Ishikawa (cell line): ENCODE data around the gene NTSR1.

Experiments used
- CEBPB ChIP-seq: IDR thresholded peaks from 2 replicates; pipeline ENCODE4 v1.6.1; 2012
- EP300 ChIP-seq: IDR thresholded peaks from 2 replicates; pipeline ENCODE4 v1.6.1; 2012; ENCODE audit warnings: borderline replicate concordance
- FOXM1 ChIP-seq: IDR thresholded peaks from 2 replicates; pipeline ENCODE4 v1.6.1; 2012; ENCODE audit warnings: low read depth, borderline replicate concordance
- NFIC ChIP-seq: IDR thresholded peaks from 2 replicates; pipeline ENCODE4 v1.6.1; 2012
- RAD21 ChIP-seq: IDR thresholded peaks from 2 replicates; pipeline ENCODE4 v1.6.1; 2012; ENCODE audit warnings: low read depth
- TAF1 ChIP-seq: IDR thresholded peaks from 2 replicates; pipeline ENCODE4 v1.6.1; 2012; ENCODE audit warnings: low read depth, mild to moderate bottlenecking
- TEAD4 ChIP-seq: IDR thresholded peaks from 2 replicates; pipeline ENCODE4 v1.6.1; 2012
- YY1 ChIP-seq: IDR thresholded peaks from 2 replicates; pipeline ENCODE4 v1.6.1; 2012; ENCODE audit warnings: low read depth
- TF ChIP-seq, protein P1 (sequence below): IDR thresholded peaks from 2 replicates; pipeline ENCODE4 v1.6.1; 2012
- TF ChIP-seq, protein P2 (sequence below): IDR thresholded peaks from 2 replicates; pipeline ENCODE4 v1.6.1; 2012; ENCODE audit warnings: low read depth, mild to moderate bottlenecking
- TF ChIP-seq, protein P3 (sequence below): IDR thresholded peaks from 2 replicates; pipeline ENCODE4 v1.6.1; 2012

DNA sequence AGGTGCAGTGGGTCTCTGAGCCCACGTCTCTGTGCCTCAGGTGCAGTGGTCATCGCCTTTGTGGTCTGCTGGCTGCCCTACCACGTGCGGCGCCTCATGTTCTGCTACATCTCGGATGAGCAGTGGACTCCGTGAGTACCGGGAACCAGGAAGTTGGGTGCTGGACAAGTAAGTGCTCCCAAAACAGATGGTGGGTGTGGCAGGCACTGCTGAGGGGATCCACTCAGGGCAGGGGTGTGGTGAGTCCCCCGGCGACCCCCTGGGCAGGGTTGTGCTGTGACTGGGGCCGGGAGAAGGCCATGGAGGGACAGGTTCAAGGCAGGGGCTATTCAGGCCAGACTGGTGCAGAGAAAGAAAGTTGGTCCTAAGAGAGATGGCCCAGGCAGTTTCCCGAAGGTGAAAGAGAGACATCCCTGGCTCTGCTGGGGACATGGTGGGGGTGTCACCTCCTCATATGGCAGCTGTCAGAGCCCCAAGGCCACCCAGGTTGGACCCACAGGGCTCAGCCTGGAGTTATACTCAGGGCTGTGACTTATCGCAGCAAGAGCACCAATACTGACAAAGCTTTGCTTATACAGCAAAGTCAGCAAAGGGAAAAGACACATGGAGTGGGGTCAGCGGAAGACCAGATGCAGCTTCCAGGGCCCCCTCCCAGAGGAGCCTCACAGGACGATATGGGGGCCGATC, 49.7 kb downstream of the NTSR1 start:
- TF ChIP-seq TAF1 (no peak), NFIC (no peak), TEAD4 (no peak), EP300 (no peak), CEBPB (no peak), FOXM1 (no peak), RAD21 (no peak), YY1 (no peak)
- TF ChIP-seq, protein P1, sequence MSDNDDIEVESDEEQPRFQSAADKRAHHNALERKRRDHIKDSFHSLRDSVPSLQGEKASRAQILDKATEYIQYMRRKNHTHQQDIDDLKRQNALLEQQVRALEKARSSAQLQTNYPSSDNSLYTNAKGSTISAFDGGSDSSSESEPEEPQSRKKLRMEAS = no peak
- TF ChIP-seq, protein P2, sequence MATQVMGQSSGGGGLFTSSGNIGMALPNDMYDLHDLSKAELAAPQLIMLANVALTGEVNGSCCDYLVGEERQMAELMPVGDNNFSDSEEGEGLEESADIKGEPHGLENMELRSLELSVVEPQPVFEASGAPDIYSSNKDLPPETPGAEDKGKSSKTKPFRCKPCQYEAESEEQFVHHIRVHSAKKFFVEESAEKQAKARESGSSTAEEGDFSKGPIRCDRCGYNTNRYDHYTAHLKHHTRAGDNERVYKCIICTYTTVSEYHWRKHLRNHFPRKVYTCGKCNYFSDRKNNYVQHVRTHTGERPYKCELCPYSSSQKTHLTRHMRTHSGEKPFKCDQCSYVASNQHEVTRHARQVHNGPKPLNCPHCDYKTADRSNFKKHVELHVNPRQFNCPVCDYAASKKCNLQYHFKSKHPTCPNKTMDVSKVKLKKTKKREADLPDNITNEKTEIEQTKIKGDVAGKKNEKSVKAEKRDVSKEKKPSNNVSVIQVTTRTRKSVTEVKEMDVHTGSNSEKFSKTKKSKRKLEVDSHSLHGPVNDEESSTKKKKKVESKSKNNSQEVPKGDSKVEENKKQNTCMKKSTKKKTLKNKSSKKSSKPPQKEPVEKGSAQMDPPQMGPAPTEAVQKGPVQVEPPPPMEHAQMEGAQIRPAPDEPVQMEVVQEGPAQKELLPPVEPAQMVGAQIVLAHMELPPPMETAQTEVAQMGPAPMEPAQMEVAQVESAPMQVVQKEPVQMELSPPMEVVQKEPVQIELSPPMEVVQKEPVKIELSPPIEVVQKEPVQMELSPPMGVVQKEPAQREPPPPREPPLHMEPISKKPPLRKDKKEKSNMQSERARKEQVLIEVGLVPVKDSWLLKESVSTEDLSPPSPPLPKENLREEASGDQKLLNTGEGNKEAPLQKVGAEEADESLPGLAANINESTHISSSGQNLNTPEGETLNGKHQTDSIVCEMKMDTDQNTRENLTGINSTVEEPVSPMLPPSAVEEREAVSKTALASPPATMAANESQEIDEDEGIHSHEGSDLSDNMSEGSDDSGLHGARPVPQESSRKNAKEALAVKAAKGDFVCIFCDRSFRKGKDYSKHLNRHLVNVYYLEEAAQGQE = no peak
- TF ChIP-seq, protein P3, sequence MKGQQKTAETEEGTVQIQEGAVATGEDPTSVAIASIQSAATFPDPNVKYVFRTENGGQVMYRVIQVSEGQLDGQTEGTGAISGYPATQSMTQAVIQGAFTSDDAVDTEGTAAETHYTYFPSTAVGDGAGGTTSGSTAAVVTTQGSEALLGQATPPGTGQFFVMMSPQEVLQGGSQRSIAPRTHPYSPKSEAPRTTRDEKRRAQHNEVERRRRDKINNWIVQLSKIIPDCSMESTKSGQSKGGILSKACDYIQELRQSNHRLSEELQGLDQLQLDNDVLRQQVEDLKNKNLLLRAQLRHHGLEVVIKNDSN = no peak
